ACHN (cell line): Measurements from ENCODE around the gene YKT6.

Experiments used
- DNase-seq: peaks from one replicate; pipeline ENCODE4 v3.0.0-alpha.2; 2015
- in situ Hi-C: cut with HindIII; loops from 2 replicates; pipeline ENCODE4 v1.10.0; 2017; ENCODE audit warnings: low sequenced_read_pairs, low pct_ligation_motif_present, low pct_unique_long_range_greater_than_20kb

The YKT6 gene

GRCh38 chr7:44213206-44213876, 12.6 kb downstream of the YKT6 start:
- in situ Hi-C loops: loop anchor here (25.0 kb wide), 1 partner anchor 126 kb away; the partner anchor contains the start of gene POLM
- DNase-seq: no peak

- DNase-seq: no peak
- in situ Hi-C loops: loop anchor here (25.0 kb wide), 1 partner anchor 127 kb away; the partner anchor contains the start of gene POLM
Measured at GRCh38 chr7:44213877-44214388, 13.2 kb downstream of the YKT6 start.

- no peak for DNase-seq
- in situ Hi-C loops: loop anchor here (25.0 kb wide), 1 partner anchor 128 kb away; the partner anchor contains the start of gene POLM
Measured at GRCh38 chr7:44215531-44215930, 14.8 kb downstream of the YKT6 start.

GRCh38 chr7:44216019-44216418, 15.2 kb downstream of the YKT6 start:
- no peak for DNase-seq
- in situ Hi-C loops: loop anchor here (25.0 kb wide), 1 partner anchor 129 kb away; the partner anchor contains the start of gene POLM

- in situ Hi-C loops: loop anchor here (25.0 kb wide), 1 partner anchor 129 kb away; the partner anchor contains the start of gene POLM
- DNase-seq: no peak
Measured at GRCh38 chr7:44216521-44217222, 15.9 kb downstream of the YKT6 start.

- DNase-seq: no peak
- in situ Hi-C loops: loop anchor here (25.0 kb wide), 1 partner anchor 130 kb away; the partner anchor contains the start of gene POLM
Measured at GRCh38 chr7:44217223-44217714, 16.5 kb downstream of the YKT6 start.

- in situ Hi-C loops: loop anchor here (25.0 kb wide), 1 partner anchor 131 kb away; the partner anchor contains the start of gene POLM
Measured at GRCh38 chr7:44217852-44218402, 17.1 kb downstream of the YKT6 start.

GRCh38 chr7:44218418-44219201, 17.8 kb downstream of the YKT6 start:
- in situ Hi-C loops: loop anchor here (25.0 kb wide), 1 partner anchor 131 kb away; the partner anchor contains the start of gene POLM
- no peak for DNase-seq

More at GRCh38 chr7:44217852-44218402, 17.1 kb downstream of the YKT6 start:
- no peak for DNase-seq

- in situ Hi-C loops: loop anchor here (25.0 kb wide), 1 partner anchor 132 kb away; the partner anchor contains the start of gene POLM
- no peak for DNase-seq
Measured at GRCh38 chr7:44219371-44220045, 18.7 kb downstream of the YKT6 start.

GRCh38 chr7:44220046-44220357, 19.2 kb downstream of the YKT6 start:
- DNase-seq: no peak
- in situ Hi-C loops: loop anchor here (25.0 kb wide), 1 partner anchor 133 kb away; the partner anchor contains the start of gene POLM

- in situ Hi-C loops: loop anchor here (25.0 kb wide), 1 partner anchor 133 kb away; the partner anchor contains the start of gene POLM
- no peak for DNase-seq
Measured at GRCh38 chr7:44220358-44221112, 19.8 kb downstream of the YKT6 start.

GRCh38 chr7:44221231-44221791, 20.5 kb downstream of the YKT6 start:
- in situ Hi-C loops: loop anchor here (25.0 kb wide), 1 partner anchor 134 kb away; the partner anchor contains the start of gene POLM
- DNase-seq: no peak

GRCh38 chr7:44222074-44222473, 21.3 kb downstream of the YKT6 start:
- no peak for DNase-seq

GRCh38 chr7:44222776-44223261, 22.0 kb downstream of the YKT6 start:
- in situ Hi-C loops: loop anchor here (25.0 kb wide), 1 partner anchor 136 kb away; the partner anchor contains the start of gene POLM
- no peak for DNase-seq

More at GRCh38 chr7:44222074-44222473, 21.3 kb downstream of the YKT6 start:
- in situ Hi-C loops: loop anchor here (25.0 kb wide), 1 partner anchor 135 kb away; the partner anchor contains the start of gene POLM

GRCh38 chr7:44223362-44224079, 22.7 kb downstream of the YKT6 start:
- in situ Hi-C loops: loop anchor here (25.0 kb wide), 1 partner anchor 136 kb away; the partner anchor contains the start of gene POLM
- DNase-seq: no peak
